Measurements from ENCODE around the gene NOC4L. TPM values are rescaled to one million over a fixed set of nuclear protein-coding genes. Genes with fewer than 3 reads are reported as not detected.

Gene NOC4L
- total and polyA plus RNA-seq, 2 of the 4 experiments (the other 2 are of a cell fraction) = 5.2 to 13.4 TPM

- POLR2A ChIA-PET (ENCODE audit: unreplicated experiment) = no interaction called here
- peaks cover 24% of the 10 kb centered on the region for H4K20me1 ChIP-seq (ENCODE audit: insufficient read depth, low read length)
These were observed 13.6 kb downstream of the NOC4L start for GRCh38 chr12:132157733-132158409.

More at GRCh38 chr12:132157733-132158409, 13.6 kb downstream of the NOC4L start:
- H3K27me3 ChIP-seq (ENCODE audit: control insufficient read depth, insufficient read depth, low read length) = peaks cover 4% of the 10 kb centered on the region; the same call in 1 of the 2 replicates
- H2BK20ac ChIP-seq (ENCODE audit: low read depth, low read length) = no peak overlapping the region
- DNase-seq (no peak), ATAC-seq (ENCODE audit: low read depth) (no peak)
- in situ Hi-C loops (cut with MboI; ENCODE audit: low sequenced_read_pairs) (no loop called here), intact Hi-C loops (cut with micrococcal nuclease) (no loop called here), dilution Hi-C loops (cut with HindIII; ENCODE audit: low sequenced_read_pairs, unreplicated experiment) (no loop called here)
- H3K23ac ChIP-seq (ENCODE audit: low read depth, low read length) = no peak overlapping the region
- peaks cover 17% of the 10 kb centered on the region; the same call in 1 of the 2 replicates for H3K9me1 ChIP-seq (ENCODE audit: insufficient read depth, low read length)
- no peaks in the 10 kb centered on the region for H3K9me3 ChIP-seq (ENCODE audit: control insufficient read depth, insufficient read depth, low read length)
- CTCF ChIA-PET = no interaction called here
- H3K4me1 ChIP-seq (ENCODE audit: control insufficient read depth, insufficient read depth, low read length) = peaks cover 3% of the 10 kb centered on the region
- H3K4me3 ChIP-seq (ENCODE audit: insufficient read depth, low read depth, low read length) = no peak overlapping the region
- H3K4ac ChIP-seq (ENCODE audit: low read depth, low read length) = no peak overlapping the region
- H2AFZ ChIP-seq (replicated peaks; ENCODE audit: low read length, poor library complexity) = peak overlapping the region; percentile 21
- TF ChIP-seq, protein P1, sequence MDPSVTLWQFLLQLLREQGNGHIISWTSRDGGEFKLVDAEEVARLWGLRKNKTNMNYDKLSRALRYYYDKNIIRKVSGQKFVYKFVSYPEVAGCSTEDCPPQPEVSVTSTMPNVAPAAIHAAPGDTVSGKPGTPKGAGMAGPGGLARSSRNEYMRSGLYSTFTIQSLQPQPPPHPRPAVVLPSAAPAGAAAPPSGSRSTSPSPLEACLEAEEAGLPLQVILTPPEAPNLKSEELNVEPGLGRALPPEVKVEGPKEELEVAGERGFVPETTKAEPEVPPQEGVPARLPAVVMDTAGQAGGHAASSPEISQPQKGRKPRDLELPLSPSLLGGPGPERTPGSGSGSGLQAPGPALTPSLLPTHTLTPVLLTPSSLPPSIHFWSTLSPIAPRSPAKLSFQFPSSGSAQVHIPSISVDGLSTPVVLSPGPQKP (IDR thresholded peaks at IDR 0.05; ENCODE audit: borderline replicate concordance, low read depth, low read length) = no peak
- peak overlapping the region; percentile 95 for H2BK5ac ChIP-seq (ENCODE audit: low read depth, low read length, poor library complexity, severe bottlenecking)
- no peak overlapping the region for H3K18ac ChIP-seq (ENCODE audit: low read depth, low read length)
- BruUV-seq (replicated peaks) = no TSS peak
- H3K79me1 ChIP-seq (ENCODE audit: low read depth in 1 of 2, low read length in 2 of 2) = no peaks in the 10 kb centered on the region
- no peak overlapping the region for H3K14ac ChIP-seq (replicated peaks; ENCODE audit: low read depth, low read length)
- no peak overlapping the region for H3K4me2 ChIP-seq (ENCODE audit: low read depth, low read length)
- no peak overlapping the region for H2AK5ac ChIP-seq (ENCODE audit: low read depth, low read length)
- peaks cover 10% of the 10 kb centered on the region for H3K36me3 ChIP-seq (ENCODE audit: control insufficient read depth, insufficient read depth, low read length)
- no peak overlapping the region for H4K91ac ChIP-seq (ENCODE audit: insufficient read depth, low read depth, low read length)
- H4K8ac ChIP-seq (ENCODE audit: low read depth in 2 of 2, low read length in 2 of 2) = no peak overlapping the region
- no peak overlapping the region for H3K9ac ChIP-seq (ENCODE audit: low read depth, low read length)
- no peak overlapping the region for H3K56ac ChIP-seq (ENCODE audit: extremely low read depth, insufficient read depth, low read length)
- 83 to 100% methylated on average over 1 to 5 of the region's 5 CpGs for WGBS, 2 experiments (ENCODE audit: extremely low coverage in 2 of 2, insufficient read length in 1 of 2)
- no peak overlapping the region for H4K5ac ChIP-seq (ENCODE audit: low read depth, low read length)
- no peak overlapping the region for H3K27ac ChIP-seq (ENCODE audit: insufficient read depth, low read length)
- no peak overlapping the region for H2BK120ac ChIP-seq (ENCODE audit: low read depth, low read length)
- H2AK9ac ChIP-seq (replicated peaks; ENCODE audit: low read depth, low read length, poor library complexity) = no peak overlapping the region
- H2BK15ac ChIP-seq (ENCODE audit: low read depth, low read length) = no peak overlapping the region
